H4 (cell line): ENCODE data around the gene VGLL4. TPM values are rescaled to one million over a fixed set of nuclear protein-coding genes. Genes with fewer than 3 reads are reported as not detected.
"Not testable (repeated sequence)": the region's sequence is repeated elsewhere in the genome, so short reads cannot be mapped to it uniquely, and the experiment has no call there.

Source experiments
- DNase-seq: peaks from one replicate; pipeline ENCODE4 v3.0.0-alpha.2; 2015; ENCODE audit warnings: low spot score
- total RNA-seq: library from RNA; depleted of rRNA; stranded (reverse); fragments of >200 nt; shearing (Covaris generic); gene quantifications from 2 replicates; pipeline ENCODE4 v1.2.3, GENCODE V29; 2014

The VGLL4 gene
- total RNA-seq, 1 experiment from 2014 or later: 30.8 TPM

GRCh38 chr3:11587766-11588165, 55.9 kb downstream of the VGLL4 start:
- no peak for DNase-seq

GRCh38 chr3:11584570-11584969, 59.1 kb downstream of the VGLL4 start:
- no peak for DNase-seq

GRCh38 chr3:11583638-11584046, 60.1 kb downstream of the VGLL4 start:
- DNase-seq: no peak

GRCh38 chr3:11583235-11583634, 60.5 kb downstream of the VGLL4 start:
- DNase-seq: no peak

GRCh38 chr3:11582191-11582968, 61.3 kb downstream of the VGLL4 start:
- DNase-seq: peak; percentile 82

GRCh38 chr3:11581237-11582190, 62.2 kb downstream of the VGLL4 start:
- no peak for DNase-seq

- no peak for DNase-seq
These were observed 63.1 kb downstream of the VGLL4 start for GRCh38 chr3:11580645-11581044.

GRCh38 chr3:11578169-11578568, 65.5 kb downstream of the VGLL4 start:
- DNase-seq: no peak

- DNase-seq: no peak
These were observed 67.3 kb downstream of the VGLL4 start for GRCh38 chr3:11576453-11576852.

- no peak for DNase-seq
These were observed 68.0 kb downstream of the VGLL4 start for GRCh38 chr3:11575677-11576076.

- DNase-seq: no peak
These were observed 68.6 kb downstream of the VGLL4 start for GRCh38 chr3:11574981-11575669.

- not testable (repeated sequence) for DNase-seq
These were observed 71.1 kb downstream of the VGLL4 start for GRCh38 chr3:11572660-11573059.

- DNase-seq: peak; percentile 66
These were observed 72.8 kb downstream of the VGLL4 start for GRCh38 chr3:11570789-11571495.

GRCh38 chr3:11570251-11570650, 73.5 kb downstream of the VGLL4 start:
- DNase-seq: no peak

- DNase-seq: no peak
These were observed 74.5 kb downstream of the VGLL4 start for GRCh38 chr3:11569156-11569741.

GRCh38 chr3:11568503-11569155, 75.1 kb downstream of the VGLL4 start:
- peak; percentile 90 for DNase-seq

- peak; percentile 86 for DNase-seq
These were observed 75.9 kb downstream of the VGLL4 start for GRCh38 chr3:11567516-11568467.

GRCh38 chr3:11566916-11567315, 76.8 kb downstream of the VGLL4 start:
- no peak for DNase-seq

GRCh38 chr3:11566478-11566877, 77.2 kb downstream of the VGLL4 start:
- DNase-seq: no peak
